AG08395 (cell line): ENCODE data around the gene SAMD4A.

Source experiments
- DNase-seq: peaks from one replicate; pipeline ENCODE4 v3.0.0; 2012; ENCODE audit warnings: mixed read lengths, low spot score

SAMD4A gene, protein sequence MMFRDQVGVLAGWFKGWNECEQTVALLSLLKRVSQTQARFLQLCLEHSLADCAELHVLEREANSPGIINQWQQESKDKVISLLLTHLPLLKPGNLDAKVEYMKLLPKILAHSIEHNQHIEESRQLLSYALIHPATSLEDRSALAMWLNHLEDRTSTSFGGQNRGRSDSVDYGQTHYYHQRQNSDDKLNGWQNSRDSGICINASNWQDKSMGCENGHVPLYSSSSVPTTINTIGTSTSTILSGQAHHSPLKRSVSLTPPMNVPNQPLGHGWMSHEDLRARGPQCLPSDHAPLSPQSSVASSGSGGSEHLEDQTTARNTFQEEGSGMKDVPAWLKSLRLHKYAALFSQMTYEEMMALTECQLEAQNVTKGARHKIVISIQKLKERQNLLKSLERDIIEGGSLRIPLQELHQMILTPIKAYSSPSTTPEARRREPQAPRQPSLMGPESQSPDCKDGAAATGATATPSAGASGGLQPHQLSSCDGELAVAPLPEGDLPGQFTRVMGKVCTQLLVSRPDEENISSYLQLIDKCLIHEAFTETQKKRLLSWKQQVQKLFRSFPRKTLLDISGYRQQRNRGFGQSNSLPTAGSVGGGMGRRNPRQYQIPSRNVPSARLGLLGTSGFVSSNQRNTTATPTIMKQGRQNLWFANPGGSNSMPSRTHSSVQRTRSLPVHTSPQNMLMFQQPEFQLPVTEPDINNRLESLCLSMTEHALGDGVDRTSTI

DNA sequence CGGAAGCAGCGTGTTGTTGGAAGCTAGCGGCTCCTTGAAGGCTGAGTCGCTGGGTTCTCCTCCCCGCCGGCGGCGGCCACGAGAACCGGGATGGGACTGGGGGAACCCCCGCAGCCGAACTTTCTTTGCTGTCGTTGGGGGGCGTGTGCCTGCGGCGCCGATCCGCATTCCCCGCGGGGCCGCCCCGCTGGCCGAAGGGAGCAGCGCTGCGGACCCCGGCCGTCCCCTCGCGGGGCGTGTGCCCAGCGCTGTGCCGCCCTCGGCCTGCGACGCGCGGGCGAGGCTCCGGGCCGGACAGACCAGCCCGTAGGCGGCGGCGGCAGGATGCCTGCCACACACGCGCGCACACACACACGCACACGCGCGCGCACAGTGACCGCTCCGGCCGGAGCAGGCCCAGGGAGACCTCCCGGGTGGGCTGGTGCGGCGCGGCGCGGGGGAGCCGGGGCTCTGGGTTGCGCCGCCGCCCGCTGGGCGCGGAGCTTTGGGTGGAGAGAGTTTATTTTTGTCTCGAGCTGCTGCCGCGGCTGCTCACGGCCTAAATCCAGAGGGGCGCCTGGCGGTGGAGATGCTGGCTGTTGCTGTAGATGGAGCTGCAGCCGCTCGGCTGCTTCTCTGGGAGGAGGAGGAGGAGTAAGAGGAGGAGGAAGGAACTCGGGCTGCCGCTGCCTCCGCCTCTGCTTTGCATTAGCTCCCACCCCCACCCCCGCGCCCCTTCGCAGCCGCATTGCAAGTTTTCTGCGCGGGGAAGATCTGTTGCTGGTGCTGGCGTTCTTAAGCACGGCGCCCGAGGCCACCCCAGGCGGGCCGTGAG is at the start of gene SAMD4A:
Gene SAMD4A (plus strand): TSS at position 719 of the 814 bp plus-strand sequence. CDS start 789 bp downstream, outside the sequence.
- peak; percentile 65 for DNase-seq

DNA sequence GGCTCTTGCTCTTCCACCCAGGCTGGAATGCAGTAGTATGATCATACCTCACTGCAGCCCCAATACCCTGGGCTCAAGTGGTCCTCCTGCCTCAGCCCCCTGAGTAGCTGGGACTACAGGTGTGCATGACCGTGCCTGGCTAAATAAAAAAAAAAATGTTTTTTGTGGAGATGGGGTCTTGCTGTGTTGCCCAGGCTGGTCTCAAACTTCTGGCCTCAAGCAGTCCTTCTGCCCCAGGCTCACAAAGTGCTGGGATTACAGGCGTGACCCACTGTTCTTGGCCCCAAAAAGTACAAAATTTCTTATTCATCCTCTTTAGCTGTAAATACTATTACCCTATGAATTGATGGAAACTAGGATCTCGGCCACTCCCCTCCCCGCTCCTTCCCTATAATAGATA is 42.5 kb upstream of the SAMD4A start:
- no peak for DNase-seq

DNA sequence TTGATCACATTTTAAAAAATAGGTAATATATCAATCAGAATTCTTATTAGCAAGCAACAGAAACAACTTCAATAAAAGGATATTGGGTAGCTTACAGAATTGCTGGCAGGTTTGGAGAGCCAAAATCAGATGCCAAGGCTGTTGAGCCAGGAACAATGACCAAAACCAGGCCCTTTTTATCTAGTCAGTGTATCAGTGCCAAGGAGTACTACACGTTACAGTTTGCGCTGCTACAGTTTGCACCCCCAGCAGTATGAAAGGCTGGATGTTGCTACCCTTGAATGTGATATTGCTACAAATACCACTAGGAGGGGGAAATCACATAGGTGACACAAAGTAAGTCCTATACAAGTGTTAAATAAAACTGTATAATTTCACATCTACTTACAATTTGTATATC is 38.0 kb upstream of the SAMD4A start:
- DNase-seq = no peak

DNA sequence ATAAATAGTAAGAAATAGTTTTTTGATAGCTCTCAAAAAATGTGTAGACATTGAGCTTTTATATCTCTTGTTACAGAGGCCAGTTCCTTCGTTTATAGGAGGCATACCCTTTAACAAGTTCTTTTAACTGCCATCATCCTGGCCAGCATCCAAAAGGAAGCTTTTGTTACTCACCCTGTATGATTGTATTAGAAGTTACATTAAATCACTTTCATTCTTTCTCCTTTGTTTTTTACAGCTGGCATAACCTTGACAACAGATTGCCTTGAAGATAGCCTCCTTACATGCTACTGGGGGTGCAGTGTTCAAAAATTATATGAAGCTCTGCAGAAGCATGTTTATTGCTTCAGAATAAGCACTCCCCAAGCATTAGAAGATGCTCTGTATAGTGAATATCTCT is 37.1 kb upstream of the SAMD4A start:
- no peak for DNase-seq

DNA sequence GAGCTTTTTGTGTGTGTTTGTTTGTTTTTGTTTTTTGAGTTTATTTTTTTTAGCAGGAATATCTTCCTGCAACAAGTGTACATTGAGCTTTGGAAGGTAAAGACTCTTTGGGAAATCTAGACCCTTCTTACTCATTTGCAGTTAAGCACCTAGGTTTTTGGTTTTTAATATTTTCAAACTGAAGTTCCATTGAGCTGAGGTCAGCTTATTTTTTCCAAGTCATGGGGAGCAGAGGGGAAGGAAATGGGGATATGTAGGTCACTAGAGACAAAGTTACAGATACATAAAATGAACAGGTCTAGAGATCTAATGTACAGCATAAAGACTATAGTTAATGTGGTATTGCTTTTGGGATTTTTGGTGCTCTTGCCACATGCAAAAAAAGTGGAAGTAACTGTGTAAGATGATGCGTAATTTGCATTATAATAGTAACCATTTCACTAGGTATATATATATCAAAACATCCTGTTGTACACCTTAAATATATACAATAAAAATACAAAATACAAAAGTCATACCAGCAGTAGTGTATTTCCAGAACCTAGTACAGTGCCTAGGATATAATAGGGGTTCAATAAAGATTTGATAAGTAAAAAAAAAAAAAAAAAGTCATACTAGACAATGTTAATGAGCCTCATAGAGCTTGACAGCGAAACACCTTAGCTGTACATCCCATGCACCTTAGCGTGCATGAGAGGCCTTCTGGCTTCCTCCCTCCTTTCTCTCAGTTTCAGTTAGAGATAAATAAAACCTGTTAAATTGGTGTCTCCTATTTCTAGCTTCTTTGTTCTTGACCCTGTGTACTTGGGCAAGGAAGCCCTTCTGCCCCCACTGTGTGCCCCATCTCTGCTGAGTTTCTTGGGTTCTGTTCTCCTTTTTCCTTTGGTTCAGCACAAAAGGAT is 34.6 kb upstream of the SAMD4A start:
- DNase-seq = no peak

DNA sequence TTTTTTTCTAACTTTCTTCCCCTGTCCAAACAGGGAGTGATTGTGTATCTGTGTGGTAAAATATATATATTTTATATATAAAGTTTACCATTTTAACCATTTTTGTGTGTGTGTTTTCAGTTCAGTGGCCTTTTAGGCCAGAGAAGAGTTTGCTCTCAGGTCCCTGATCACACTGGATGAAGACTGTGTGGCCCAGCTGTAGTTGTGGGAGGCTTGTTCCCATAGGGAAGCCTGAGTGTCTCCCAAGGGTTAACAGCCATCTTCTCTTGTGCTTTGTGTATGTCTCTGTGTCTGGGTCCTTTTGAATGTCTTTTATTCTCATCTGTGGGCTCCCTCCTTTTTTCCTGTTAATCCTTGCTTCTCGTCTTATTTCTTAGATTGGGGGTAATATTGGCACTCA is 33.8 kb upstream of the SAMD4A start:
- no peak for DNase-seq

DNA sequence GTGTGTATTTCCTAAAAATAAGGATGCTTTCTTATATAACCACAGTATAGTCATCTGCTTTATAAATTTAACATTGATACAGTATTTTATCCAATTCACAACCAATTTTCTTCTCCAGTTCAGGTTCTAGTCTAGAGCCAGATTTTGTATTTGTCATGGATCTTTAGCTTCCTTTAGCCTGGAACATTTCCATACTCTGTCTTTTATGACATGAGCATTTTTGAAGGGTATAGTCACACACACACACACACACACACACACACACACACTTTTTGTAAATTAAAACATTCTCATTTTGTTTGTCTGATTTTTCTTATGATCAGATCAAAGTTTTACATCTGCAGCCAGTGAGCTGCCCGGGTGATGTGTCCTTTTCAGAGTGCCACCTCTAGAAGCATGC is 31.8 kb upstream of the SAMD4A start:
- DNase-seq = no peak

DNA sequence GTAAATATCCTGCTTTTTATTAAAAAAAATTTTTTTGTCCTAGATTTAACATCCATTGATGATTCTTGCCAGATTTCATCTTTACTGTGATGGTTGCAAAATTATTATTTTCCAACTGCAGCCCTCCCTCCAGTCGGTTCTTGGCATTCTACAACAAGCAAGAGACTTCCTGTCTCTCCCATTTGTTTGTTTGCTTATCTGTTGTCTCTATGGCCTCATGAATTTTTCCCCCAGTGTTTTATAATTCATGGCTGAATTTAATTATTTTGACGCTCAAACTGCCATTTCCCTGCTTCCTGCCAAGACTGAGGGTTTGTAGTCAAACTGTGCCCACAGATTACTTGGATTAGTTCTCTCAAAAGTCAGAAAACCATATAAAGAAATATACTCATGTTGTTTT is 31.3 kb upstream of the SAMD4A start:
- DNase-seq = peak; percentile 17

DNA sequence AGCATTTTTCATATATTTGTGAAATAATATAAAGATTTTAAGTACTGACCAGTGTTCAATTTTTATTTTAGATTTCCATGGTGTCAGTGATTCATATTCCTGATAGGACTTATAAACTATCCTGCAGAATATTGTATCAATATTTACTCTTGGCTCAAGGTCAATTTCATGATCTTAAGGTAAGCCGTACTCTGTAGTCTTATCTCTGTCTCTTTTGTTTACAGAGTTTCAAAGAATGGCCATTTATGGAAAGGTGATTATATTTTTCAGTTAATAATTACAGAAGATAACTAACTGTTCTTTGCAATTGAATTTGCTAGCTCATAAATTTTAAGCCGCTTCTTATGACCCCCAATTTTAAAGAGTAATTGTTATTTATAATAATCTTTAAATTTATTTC is 29.3 kb upstream of the SAMD4A start:
- DNase-seq = no peak

DNA sequence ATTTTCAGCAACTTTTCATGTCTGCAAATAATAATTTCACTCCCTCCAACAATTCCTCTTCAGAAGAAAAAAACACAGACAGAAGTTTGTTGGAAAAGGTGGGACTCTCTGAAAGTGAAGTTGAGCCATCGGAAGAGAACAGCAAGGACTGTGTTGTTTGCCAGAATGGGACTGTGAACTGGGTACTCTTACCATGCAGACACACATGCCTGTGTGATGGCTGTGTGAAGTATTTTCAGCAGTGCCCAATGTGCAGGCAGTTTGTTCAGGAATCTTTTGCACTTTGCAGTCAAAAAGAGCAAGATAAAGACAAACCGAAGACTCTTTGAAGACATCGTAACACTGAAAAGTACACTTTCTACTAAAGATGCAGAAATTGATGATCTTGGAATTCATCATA is 28.9 kb upstream of the SAMD4A start:
- no peak for DNase-seq

DNA sequence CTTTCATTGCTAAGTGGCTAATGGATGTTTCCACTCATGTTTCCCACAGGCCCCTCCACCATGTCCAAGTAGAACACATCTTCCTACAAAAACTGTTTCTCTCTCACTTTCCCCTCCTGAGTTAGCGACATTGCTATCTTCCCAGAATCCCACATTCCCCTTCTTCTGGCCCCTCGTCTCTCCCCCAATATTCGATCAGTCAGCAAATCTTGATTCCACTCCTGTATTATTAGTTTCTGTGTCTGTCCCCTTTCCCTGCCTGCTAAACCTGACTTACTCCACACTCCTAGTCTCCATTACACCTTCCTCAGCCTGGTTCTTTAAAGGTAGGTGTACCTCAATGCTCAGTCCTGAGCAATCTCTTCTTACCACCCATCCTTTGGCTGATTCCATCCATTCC is 19.3 kb upstream of the SAMD4A start:
- DNase-seq = no peak

DNA sequence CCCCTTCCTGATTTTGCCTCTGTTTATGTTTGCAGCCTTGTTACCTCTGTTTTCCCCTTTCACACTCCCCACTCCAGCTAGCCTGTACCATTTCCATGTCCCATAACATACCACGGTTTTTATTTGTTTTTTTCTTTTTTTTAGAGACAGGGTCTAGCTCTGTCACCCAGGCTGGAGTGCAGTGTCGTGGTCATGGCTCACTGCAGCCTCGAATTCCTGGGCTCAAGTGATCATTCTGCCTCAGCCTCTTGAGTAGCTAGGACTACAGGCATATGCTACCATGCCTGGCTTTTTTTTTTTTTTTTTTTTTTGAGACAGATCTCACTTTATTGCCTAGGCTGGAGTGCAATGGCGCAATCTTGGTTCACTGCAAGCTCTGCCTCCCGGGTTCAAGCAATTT is 18.4 kb upstream of the SAMD4A start:
- no peak for DNase-seq

DNA sequence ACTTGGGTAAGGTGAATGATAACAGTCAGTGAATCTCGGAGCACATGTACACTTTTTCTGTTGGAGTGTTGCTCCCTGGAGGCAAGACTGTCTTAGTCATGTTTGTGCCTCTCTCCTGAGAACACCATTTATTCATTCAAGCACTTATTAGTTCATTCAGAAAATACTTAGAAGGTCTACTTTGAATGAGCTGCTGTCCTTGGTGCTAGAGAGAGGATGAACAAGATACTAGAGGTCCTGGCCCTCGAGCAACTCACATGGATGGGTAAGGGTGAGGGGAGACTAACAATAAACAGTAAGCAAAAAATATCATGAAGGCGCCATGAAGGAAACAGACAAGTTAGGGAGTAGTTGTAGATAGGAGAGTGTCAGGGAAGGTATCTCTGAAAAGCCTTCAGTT is 17.1 kb upstream of the SAMD4A start:
- no peak for DNase-seq

DNA sequence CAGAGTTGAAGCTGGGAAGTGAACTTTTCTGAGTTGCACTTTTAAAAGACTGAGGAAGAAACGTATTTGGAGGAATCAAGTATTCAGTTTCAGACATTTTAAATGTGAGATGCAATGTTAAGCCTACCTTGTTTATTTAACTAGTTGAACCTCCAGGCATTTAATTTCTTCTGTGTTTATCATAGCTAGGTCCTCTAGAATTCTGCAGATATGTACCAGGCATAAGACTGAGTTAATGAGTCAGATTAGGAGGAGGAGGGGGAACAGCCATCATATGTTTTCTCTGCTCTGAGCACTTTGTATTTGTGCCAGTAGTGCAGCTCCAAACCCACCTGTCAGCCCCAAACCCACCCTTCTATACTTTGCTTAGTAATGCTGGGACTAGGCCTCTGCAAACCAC is 16.4 kb upstream of the SAMD4A start:
- no peak for DNase-seq

DNA sequence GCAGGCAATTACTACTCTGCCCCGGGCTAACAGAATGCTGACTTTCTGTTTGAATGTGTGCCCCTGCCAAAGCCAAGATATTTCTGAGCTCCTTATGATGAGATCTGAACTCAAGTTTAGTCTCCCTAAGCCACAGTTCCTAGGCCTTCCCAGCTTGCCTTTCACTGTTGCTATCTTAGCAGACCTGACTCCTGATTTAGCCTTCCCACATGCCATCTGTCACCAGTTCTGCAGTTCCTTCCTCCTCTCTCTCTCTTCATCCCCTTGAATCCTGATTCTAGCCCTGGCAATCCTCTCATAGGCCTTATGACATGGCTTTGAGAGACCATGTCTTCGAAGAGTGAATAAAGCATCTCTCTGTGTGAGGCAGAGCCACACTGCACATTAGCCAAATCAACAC is 12.5 kb upstream of the SAMD4A start:
- DNase-seq = no peak

DNA sequence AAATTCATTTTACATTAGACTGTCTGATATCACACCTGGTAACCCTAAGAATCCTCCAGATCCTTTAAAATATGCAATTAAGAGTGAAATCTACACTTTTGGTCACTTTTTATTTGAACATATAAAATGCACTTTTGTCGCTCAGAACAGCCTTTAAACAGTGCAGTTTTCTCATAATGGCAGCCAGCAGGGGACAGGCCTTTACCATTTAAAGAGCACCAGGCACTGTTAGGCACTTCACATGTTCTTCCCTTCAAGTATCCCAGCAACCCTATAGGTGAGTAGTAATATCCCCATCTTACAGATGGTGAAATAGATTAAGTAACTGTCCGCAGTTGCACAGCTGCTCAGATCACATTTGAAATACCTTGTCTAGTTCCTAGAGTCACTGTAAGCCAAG is 11.3 kb upstream of the SAMD4A start:
- DNase-seq = no peak

DNA sequence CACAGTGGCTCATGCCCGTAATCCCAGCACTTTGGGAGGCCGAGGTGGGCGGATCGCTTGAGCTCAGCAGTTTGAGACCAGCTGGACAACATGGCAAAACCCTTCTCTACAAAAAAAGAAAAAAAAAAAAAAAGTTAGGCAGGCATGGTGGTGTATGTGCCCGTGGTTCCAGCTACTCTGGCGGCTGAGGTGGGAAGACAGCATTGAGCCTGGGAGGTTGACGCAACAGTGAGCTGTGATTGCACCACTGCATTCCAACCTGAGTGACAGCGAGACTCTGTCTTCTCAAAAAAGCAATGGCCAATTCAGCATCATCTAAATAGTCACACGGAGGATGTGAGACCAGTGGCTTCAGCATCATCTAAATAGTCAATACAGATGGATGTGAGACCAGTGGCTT is 10.4 kb upstream of the SAMD4A start:
- DNase-seq = no peak

DNA sequence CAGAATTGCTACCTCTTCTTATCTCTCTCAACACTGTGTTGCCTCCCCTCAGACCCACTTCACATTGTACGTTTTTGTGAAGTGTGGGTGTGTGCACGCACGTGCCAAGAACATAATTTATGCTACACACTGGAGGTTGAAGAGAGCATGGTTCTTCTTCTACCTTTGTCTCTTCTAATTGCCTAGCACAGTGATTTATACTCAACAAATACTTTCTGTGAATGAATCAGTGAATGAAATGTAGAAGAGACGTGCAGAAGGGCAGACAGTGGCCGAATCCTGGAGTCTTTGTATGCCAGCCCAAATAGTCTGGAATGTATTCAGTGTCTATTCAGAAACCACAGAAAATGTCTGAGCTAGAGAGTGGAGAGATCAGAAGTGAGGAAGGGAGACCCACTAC is 4.6 kb upstream of the SAMD4A start:
- peak; percentile 53 for DNase-seq

DNA sequence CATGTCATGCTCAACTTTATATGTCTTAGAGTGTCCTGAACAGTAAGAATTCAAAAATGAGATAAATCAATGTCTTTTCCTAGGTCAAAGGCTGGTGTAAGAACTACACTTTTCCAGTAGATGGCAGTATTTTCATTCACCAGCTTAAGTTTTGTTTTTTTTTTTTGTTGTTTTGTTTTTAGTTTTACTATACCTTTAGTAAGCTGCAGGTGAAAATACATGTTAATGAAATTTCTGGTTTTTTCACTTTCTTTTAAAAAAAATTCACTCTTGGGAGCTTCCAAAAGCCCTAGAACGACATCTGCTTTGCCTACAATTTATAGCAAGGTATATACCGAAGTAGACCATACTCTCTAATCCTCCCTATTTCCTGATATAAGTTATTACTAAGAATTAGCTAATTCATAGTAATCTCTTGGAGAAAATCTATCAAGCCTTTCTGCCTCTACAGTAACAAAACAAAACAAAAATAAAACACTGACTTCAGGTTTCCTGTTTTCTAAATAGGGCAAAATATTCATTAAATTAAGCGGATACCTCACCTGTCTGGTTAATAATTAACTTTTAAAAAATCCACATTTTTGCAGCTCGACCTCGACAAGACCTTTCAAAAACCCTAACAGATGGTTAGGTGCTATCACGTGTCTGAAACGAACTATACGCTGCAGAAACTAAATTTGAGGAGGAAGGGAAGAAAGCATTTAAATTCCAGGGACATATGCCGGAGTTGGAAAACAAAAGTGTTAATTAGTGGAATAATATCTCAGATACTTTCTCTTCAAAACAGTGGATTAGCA is 2.7 kb upstream of the SAMD4A start:
- no peak for DNase-seq

DNA sequence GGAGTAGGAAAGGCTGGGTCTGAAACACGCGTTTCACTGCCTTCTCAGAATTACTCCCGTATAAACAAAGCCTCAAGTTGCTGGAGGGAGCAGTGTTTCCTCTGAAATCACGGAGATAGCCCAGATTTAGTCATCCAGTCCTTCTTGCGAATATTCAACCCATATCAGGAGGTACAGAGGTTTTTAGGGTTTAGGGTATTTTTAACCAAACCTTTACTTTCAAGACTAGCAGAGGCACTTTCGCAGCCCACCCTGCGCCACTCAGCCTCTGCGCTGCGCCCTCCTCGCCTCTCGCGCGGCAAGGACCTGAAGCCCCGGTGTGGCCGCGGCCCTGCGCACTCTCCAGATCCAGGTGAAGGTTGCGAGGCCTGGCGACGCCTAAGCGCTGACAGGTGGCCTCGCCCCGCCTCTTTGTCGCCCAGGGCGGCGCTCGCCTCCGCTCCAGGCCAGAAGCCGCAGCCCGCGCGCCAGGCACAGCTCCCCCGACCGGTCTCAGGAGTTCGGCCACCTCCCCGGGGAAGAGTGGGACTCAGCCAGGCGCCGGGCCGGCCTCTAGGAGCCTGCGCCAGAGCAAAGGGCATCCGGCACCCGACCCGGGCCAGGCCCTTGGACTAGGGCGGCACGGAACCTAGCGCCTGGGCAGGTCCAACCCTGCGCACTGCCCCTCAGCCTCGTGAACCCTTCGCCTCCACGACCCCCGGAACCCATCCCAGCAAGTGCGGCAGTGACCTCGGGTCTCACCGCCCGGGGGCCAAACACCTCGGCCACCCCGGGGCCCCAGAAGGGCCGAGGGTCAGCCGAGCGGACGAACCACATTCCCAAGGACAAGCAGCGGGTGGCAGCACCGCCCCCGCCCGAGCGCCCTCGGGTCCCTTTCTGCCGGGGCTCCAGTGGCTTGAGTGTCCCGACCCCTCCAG is 1.8 kb upstream of the SAMD4A start:
- peak; percentile 49 for DNase-seq
